Karpas-422 (cell line): ENCODE data around the gene OGFR. TPM values are rescaled to one million over a fixed set of nuclear protein-coding genes. Genes with fewer than 3 reads are reported as not detected.

Experiments used
- DNase-seq: peaks from one replicate; pipeline ENCODE4 v3.0.0-alpha.2; 2015
- H2AFZ ChIP-seq: fragments of 200-600 bp; sonication (generic); 2 replicates; pipeline ENCODE4 v1.6.1; 2014; ENCODE audit warnings: antibody characterized with exemption, low read length, mixed read lengths
- H3K27ac ChIP-seq: fragments of 200-600 bp; sonication (generic); 2 replicates; pipeline ENCODE4 v1.5.1; 2014; ENCODE audit warnings: mild to moderate bottlenecking, low read length, moderate library complexity
- H3K27me3 ChIP-seq: fragments of 200-600 bp; sonication (generic); 2 replicates; pipeline ENCODE4 v1.6.1; 2014; ENCODE audit warnings: low read length, mixed read lengths
- H3K36me3 ChIP-seq: fragments of 200-600 bp; sonication (generic); 2 replicates; pipeline ENCODE4 v1.6.1; 2014; ENCODE audit warnings: low read length, mixed read lengths; ENCODE audit not compliant: insufficient read depth
- H3K4me1 ChIP-seq: fragments of 200-600 bp; sonication (generic); 2 replicates; pipeline ENCODE4 v1.6.1; 2014; ENCODE audit warnings: mild to moderate bottlenecking, low read length, mixed read lengths
- H3K4me2 ChIP-seq: fragments of 200-600 bp; sonication (generic); 2 replicates; pipeline ENCODE4 v1.6.1; 2014; ENCODE audit warnings: low read length, low read depth, mild to moderate bottlenecking; ENCODE audit not compliant: poor library complexity, severe bottlenecking
- H3K4me3 ChIP-seq: fragments of 200-600 bp; sonication (generic); 2 replicates; pipeline ENCODE4 v1.5.1; 2014; ENCODE audit warnings: mild to moderate bottlenecking, antibody characterized with exemption, low read length, mixed read lengths
- H3K79me2 ChIP-seq: fragments of 200-600 bp; sonication (generic); 2 replicates; pipeline ENCODE4 v1.6.1; 2014; ENCODE audit warnings: mild to moderate bottlenecking, low read length, mixed read lengths
- H3K9ac ChIP-seq: fragments of 200-600 bp; sonication (generic); 2 replicates; pipeline ENCODE4 v1.6.0; 2014; ENCODE audit warnings: low read length
- H3K9me2 ChIP-seq: fragments of 200-600 bp; sonication (generic), shearing (Covaris generic); replicated peaks from 2 replicates; pipeline ENCODE4 v1.6.0; 2014; ENCODE audit warnings: mild to moderate bottlenecking, low read length, moderate library complexity; ENCODE audit not compliant: insufficient read depth
- H3K9me3 ChIP-seq: fragments of 300-700, 200-600 bp; sonication (generic); 2 replicates; pipeline ENCODE4 v1.6.1; 2014; ENCODE audit warnings: low read length, mixed read lengths
- H4K20me1 ChIP-seq: fragments of 200-600 bp; sonication (generic); 2 replicates; pipeline ENCODE4 v1.6.1; 2014; ENCODE audit warnings: mild to moderate bottlenecking, antibody characterized with exemption, low read length, low read depth; ENCODE audit not compliant: insufficient read depth
- total RNA-seq: library from RNA; depleted of rRNA; stranded (reverse); fragments of >200 nt; shearing (Covaris generic); gene quantifications from 2 replicates; pipeline ENCODE4 v1.2.3, GENCODE V29; 2014; ENCODE audit warnings: low replicate concordance

OGFR gene
- total RNA-seq, 1 experiment from 2014 or later, result 23.8 TPM

DNA sequence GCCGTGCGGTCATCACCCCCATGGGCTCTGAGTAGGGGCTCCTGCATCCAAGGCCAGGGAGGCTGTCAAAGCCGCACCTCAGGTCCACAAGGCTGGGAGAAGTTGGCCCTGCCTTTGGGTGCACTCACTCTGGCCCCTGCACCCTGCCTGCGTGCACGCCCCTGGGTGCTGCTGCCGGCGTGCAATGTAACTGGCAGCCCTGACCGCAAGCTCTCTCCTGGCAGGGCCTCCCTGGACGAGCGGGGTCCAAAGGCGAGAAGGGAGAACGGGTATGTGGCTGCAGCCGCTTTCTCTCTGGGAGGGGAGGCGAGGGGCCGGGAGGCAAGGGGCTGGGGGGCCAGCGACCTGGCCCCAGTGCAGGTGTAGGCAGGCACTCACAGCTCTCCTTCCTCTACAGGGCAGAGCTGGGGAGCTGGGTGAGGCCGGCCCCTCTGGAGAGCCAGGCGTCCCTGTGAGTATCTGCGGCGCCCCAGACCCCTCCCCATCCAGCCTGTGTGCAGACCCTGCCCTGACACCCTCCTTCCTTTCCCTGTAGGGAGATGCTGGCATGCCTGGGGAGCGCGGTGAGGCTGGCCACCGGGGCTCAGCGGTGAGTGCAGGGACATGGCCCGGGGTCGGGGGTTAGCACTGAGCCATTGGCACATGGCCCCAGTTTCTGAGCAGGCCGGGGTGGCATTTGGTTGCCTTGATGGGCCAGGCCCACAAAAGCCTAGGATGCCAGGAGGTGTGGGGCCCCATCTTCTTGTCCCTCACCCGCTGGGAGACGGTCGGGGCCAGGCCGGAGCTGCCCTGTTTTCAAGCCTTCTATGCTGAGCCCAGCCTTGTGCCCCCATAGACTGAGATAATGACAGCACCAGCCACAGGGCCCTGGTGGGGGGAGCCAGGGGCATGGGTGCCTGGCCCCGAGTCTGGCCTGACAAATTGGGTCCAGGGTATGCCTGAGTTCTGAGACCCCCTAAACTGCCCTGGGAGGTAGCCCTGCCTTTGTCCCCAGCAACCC lies 24.9 kb downstream of the OGFR start:
- Histone ChIP-seq H3K27me3 (no peaks in the 10 kb centered on the region), H3K4me1 (peaks cover 81% of the 10 kb centered on the region), H4K20me1 (no peaks in the 10 kb centered on the region), H3K4me2 (peak overlapping the region; percentile 71), H3K9me2 (no peaks in the 10 kb centered on the region), H3K36me3 (no peaks in the 10 kb centered on the region), H3K9me3 (no peaks in the 10 kb centered on the region), H2AFZ (no peak overlapping the region), H3K27ac (peak overlapping the region; percentile 78), H3K79me2 (no peaks in the 10 kb centered on the region), H3K9ac (peak overlapping the region; percentile 76), H3K4me3 (peak overlapping the region; percentile 62)
- no peak for DNase-seq

GRCh38 chr20:62830251-62830650 lies 25.6 kb downstream of the OGFR start:
- Histone ChIP-seq H3K9ac (peak overlapping the region; percentile 76), H3K79me2 (no peaks in the 10 kb centered on the region)

GRCh38 chr20:62830821-62831220 lies 26.2 kb downstream of the OGFR start:
- Histone ChIP-seq H3K27me3 (no peaks in the 10 kb centered on the region), H3K4me2 (peak overlapping the region; percentile 79), H3K9ac (peak overlapping the region; percentile 67), H3K9me2 (no peaks in the 10 kb centered on the region), H3K4me3 (peak overlapping the region; percentile 59), H3K79me2 (no peaks in the 10 kb centered on the region), H3K9me3 (no peaks in the 10 kb centered on the region), H3K4me1 (peaks cover 69% of the 10 kb centered on the region), H2AFZ (peak overlapping the region; percentile 78; the same call in 1 of the 2 replicates), H3K27ac (peak overlapping the region; percentile 93), H4K20me1 (no peaks in the 10 kb centered on the region), H3K36me3 (no peaks in the 10 kb centered on the region)
- peak; percentile 86 for DNase-seq

More at GRCh38 chr20:62830251-62830650, 25.6 kb downstream of the OGFR start:
- Histone ChIP-seq H3K4me2 (peak overlapping the region; percentile 71), H3K9me3 (no peaks in the 10 kb centered on the region), H3K36me3 (no peaks in the 10 kb centered on the region), H3K9me2 (no peaks in the 10 kb centered on the region), H2AFZ (no peak overlapping the region), H3K4me1 (peaks cover 75% of the 10 kb centered on the region), H4K20me1 (no peaks in the 10 kb centered on the region), H3K27ac (peak overlapping the region; percentile 78), H3K27me3 (no peaks in the 10 kb centered on the region), H3K4me3 (peak overlapping the region; percentile 62)
- no peak for DNase-seq

DNA sequence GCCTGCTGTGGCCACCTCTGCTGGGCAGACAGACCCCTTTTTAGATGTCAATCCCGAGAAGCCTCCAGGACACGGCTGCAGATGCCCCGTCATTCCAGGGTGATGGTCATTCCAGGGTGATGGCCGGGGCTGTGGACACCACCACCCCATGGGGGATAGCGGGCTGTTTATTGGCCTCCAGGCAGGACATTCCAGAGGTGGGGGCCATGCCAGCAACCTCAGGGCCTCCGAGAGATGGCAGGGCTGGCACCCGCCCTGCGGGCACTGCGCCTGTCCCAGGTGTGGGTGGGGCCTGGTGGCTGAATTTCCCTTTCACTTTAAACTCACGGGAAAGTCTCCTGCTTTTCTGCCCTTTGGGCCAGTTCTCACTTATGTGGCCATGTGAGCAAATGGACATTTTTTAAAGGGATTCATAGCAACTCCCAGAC lies 26.7 kb downstream of the OGFR start:
- Histone ChIP-seq H3K9ac (peak overlapping the region; percentile 67), H3K79me2 (no peaks in the 10 kb centered on the region), H3K9me3 (no peaks in the 10 kb centered on the region), H3K27ac (peak overlapping the region; percentile 93), H3K4me2 (peak overlapping the region; percentile 79), H3K36me3 (no peaks in the 10 kb centered on the region), H2AFZ (peak overlapping the region; percentile 78; the same call in 1 of the 2 replicates), H3K4me1 (peaks cover 64% of the 10 kb centered on the region), H3K27me3 (no peaks in the 10 kb centered on the region), H3K9me2 (no peaks in the 10 kb centered on the region), H3K4me3 (peak overlapping the region; percentile 59), H4K20me1 (no peaks in the 10 kb centered on the region)
- no peak for DNase-seq

GRCh38 chr20:62831854-62832211 lies 27.2 kb downstream of the OGFR start:
- Histone ChIP-seq H3K27ac (peak overlapping the region; percentile 93), H4K20me1 (no peaks in the 10 kb centered on the region), H3K4me1 (peaks cover 60% of the 10 kb centered on the region), H3K4me3 (peak overlapping the region; percentile 59; the same call in 1 of the 2 replicates), H3K9ac (peak overlapping the region; percentile 67), H3K27me3 (no peaks in the 10 kb centered on the region), H2AFZ (no peak overlapping the region), H3K79me2 (no peaks in the 10 kb centered on the region), H3K36me3 (no peaks in the 10 kb centered on the region), H3K9me3 (no peaks in the 10 kb centered on the region), H3K4me2 (peak overlapping the region; percentile 79), H3K9me2 (no peaks in the 10 kb centered on the region)
- no peak for DNase-seq

- H3K4me3 ChIP-seq, result peak overlapping the region; percentile 59
- peaks cover 60% of the 10 kb centered on the region for H3K4me1 ChIP-seq
- H3K27me3 ChIP-seq, result no peaks in the 10 kb centered on the region
- peak overlapping the region; percentile 69 for H3K9ac ChIP-seq
- no peaks in the 10 kb centered on the region for H3K36me3 ChIP-seq
- H3K4me2 ChIP-seq, result peak overlapping the region; percentile 79
- peak overlapping the region; percentile 93 for H3K27ac ChIP-seq
- DNase-seq, result peak; percentile 97
- no peaks in the 10 kb centered on the region for H4K20me1 ChIP-seq
- H2AFZ ChIP-seq, result peak overlapping the region; percentile 47; the same call in 1 of the 2 replicates
- H3K9me3 ChIP-seq, result no peaks in the 10 kb centered on the region
- H3K9me2 ChIP-seq, result no peaks in the 10 kb centered on the region
- no peaks in the 10 kb centered on the region for H3K79me2 ChIP-seq
Observed at GRCh38 chr20:62832212-62832922, 27.7 kb downstream of the OGFR start.

DNA sequence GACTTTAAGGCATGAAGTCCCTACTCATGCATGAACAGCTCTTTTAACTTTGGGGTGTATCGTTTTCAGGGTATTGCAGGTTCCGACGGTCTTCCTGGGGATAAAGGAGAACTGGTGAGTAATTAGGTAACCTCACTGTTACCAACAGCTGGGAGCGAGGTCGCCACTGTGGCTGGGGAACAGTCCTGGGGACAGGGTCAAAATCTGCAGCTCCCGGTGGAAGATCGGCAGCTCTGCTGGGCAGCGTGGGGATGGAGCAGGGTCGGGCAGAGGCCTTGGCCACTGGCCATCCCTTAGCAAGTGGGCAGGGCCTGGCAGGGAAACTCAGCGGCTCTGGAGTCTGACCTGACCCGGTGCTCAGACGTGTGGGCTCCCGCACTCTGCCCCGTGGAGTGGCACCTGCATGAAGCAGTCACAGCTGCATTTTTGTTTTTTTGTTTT lies 28.3 kb downstream of the OGFR start:
- Histone ChIP-seq H4K20me1 (no peaks in the 10 kb centered on the region), H3K9me3 (no peaks in the 10 kb centered on the region), H3K4me2 (peak overlapping the region; percentile 79), H3K79me2 (no peaks in the 10 kb centered on the region), H3K27ac (peak overlapping the region; percentile 93), H3K4me1 (peaks cover 60% of the 10 kb centered on the region), H3K9me2 (no peaks in the 10 kb centered on the region), H3K9ac (peak overlapping the region; percentile 69), H3K36me3 (no peaks in the 10 kb centered on the region), H3K27me3 (no peaks in the 10 kb centered on the region), H2AFZ (peak overlapping the region; percentile 47; the same call in 1 of the 2 replicates), H3K4me3 (peak overlapping the region; percentile 59)
- DNase-seq, result no peak
